Suppressor macrophage treated with lipopolysaccharide for 4 hours (primary cell): ENCODE data around the gene TTLL9.

Experiments used
- DNase-seq: peaks from one replicate; pipeline ENCODE4 v3.0.0-alpha.2; 2020

TTLL9 gene

DNA sequence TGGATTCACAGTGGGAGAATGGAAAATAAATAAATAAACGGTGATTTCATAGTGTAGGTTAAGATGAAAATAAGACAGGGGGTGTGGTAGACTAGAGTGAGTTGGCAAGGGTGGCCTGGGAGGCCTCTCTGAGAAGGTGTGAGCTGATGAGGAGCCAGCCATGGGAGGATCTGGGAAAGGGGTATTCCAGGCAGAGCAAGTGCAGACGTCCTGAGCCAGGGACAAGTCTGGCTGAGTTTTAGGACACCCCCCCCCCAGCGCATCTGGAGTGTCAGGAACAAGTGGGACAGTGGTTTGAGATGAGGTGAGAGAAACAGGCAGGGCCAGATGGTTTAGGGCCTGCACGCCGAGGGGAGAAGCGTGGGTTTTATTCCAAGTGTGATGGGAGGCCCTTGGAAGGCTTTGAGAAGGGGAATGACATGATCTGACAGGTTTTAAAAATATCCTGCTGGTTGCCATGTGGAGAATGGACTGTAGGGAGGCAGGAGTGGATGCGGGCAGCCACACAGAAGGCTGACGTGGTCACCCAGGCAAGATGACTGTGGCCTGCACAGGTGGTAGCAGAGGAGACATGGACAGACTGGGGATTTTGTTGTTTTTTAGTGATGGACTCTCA is 118.7 kb downstream of the TTLL9 start:
- no peak for DNase-seq

DNA sequence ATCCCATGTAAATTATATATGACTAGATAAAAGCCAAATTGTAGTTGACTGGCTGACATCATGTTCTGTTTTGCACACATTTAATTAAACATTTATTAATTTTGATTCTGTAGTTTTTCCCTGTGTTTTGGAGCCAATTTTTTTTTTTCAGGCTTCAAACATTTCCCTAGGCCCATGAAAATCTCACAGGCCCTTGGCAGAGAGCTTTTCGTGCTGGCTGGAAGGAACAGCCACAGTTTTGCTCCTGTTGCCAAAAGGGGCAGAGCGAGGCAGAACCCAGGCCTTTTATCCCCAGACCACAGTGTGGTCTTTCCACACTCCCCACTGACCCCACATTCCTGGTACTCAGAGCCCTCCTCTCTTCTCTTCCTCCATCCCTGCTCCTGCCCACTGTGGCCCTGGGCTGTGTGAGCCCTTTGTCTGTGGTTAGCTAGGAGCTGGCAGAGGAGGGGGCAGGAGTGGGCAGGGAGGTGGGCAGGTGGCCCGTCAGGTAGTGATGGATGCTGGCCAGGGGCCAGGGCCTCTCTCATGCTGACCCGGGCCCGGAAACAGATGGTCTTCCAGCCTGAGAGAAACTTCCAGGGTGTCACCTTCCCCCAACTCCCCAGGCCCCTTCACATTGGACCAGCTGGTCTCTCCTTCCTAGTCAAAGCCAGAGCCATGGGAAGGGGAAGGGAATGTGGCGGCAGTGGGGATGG is 120.4 kb downstream of the TTLL9 start:
- DNase-seq, result no peak

DNA sequence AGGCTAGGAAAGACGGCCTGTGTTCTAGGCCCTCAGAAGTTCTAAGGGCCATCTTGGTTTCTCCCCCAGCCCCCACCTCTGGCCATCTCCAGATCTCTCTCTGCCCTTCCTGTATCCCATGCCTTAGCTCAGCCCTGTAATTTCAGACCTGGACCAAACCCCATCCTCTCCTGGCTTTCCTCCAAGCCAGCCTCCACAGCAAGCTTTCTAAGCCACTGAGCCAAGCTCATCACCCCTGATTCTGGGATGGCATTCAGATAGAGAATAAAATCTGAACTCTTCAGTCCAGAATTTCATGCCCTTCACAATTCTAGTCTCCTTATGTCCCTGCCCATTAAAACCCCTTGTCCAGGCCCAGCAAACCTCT is 120.9 kb downstream of the TTLL9 start:
- DNase-seq, result no peak

DNA sequence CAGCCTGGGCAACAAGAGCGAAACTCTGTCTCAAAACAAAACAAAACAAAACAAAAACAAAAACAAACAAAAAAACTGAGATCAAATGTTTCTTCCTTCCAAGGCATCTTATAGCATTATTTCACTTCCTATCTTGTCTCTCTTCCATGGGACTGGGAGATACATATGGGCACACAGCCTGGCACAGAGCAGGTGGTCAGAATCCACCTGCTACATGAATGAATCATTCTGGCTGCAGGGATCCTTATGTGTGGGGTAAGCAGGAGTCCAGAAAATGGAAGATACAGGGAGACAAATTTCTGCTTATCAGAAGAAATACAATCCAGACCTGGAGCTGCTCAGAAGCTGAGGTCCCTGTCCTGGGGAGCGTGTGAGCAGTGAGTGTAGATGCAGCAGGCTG is 121.7 kb downstream of the TTLL9 start:
- DNase-seq, result no peak
